Stimulated activated naive CD8-positive, alpha-beta T cell treated with anti-CD3 and anti-CD28 coated beads, Interleukin-15, Interleukin-2, amounts not matched to agents 100 ng/mL and 50 ng/mL, for 24 hours (primary cell): ENCODE data around the gene UBR4.

Experiments used
- H3K27ac Mint-ChIP-seq: one replicate; pipeline ENCODE4 v1.8.0; 2021; ENCODE audit warnings: mild to moderate bottlenecking, mixed read lengths
- H3K27me3 Mint-ChIP-seq: one replicate; pipeline ENCODE4 v1.8.0; 2021; ENCODE audit warnings: mixed read lengths
- H3K36me3 Mint-ChIP-seq: one replicate; pipeline ENCODE4 v1.8.0; 2021; ENCODE audit warnings: low read depth, mixed read lengths
- H3K4me1 Mint-ChIP-seq: one replicate; pipeline ENCODE4 v1.8.0; 2021; ENCODE audit warnings: low read depth, mixed read lengths
- H3K4me3 Mint-ChIP-seq: one replicate; pipeline ENCODE4 v1.8.0; 2021; ENCODE audit warnings: mild to moderate bottlenecking, mixed read lengths
- H3K9me3 Mint-ChIP-seq: one replicate; pipeline ENCODE4 v1.8.0; 2021; ENCODE audit warnings: mixed read lengths

The UBR4 gene

GRCh38 chr1:19087737-19088594, 122.1 kb downstream of the UBR4 start:
- Mint-ChIP-seq H3K9me3 (no peaks in the 10 kb centered on the region), H3K4me3 (no peak overlapping the region), H3K4me1 (peaks cover 33% of the 10 kb centered on the region), H3K27ac (peak overlapping the region; percentile 62), H3K27me3 (no peaks in the 10 kb centered on the region), H3K36me3 (peaks cover 83% of the 10 kb centered on the region)

- Mint-ChIP-seq H3K27me3 (no peaks in the 10 kb centered on the region), H3K27ac (peak overlapping the region; percentile 62), H3K9me3 (no peaks in the 10 kb centered on the region), H3K4me3 (no peak overlapping the region), H3K36me3 (peaks cover 83% of the 10 kb centered on the region), H3K4me1 (peaks cover 33% of the 10 kb centered on the region)
Observed at GRCh38 chr1:19087017-19087736, 122.9 kb downstream of the UBR4 start.

- Mint-ChIP-seq H3K36me3 (peaks cover 81% of the 10 kb centered on the region), H3K9me3 (no peaks in the 10 kb centered on the region), H3K4me1 (peaks cover 38% of the 10 kb centered on the region), H3K27ac (no peak overlapping the region), H3K27me3 (no peaks in the 10 kb centered on the region), H3K4me3 (no peak overlapping the region)
Observed at GRCh38 chr1:19086176-19086875, 123.7 kb downstream of the UBR4 start.

GRCh38 chr1:19084206-19084738, 125.8 kb downstream of the UBR4 start:
- no peak overlapping the region for H3K27ac Mint-ChIP-seq
- H3K27me3 Mint-ChIP-seq = no peaks in the 10 kb centered on the region
- H3K4me3 Mint-ChIP-seq = no peak overlapping the region
- peaks cover 26% of the 10 kb centered on the region for H3K4me1 Mint-ChIP-seq
- H3K36me3 Mint-ChIP-seq = peaks cover 84% of the 10 kb centered on the region
- no peaks in the 10 kb centered on the region for H3K9me3 Mint-ChIP-seq

DNA sequence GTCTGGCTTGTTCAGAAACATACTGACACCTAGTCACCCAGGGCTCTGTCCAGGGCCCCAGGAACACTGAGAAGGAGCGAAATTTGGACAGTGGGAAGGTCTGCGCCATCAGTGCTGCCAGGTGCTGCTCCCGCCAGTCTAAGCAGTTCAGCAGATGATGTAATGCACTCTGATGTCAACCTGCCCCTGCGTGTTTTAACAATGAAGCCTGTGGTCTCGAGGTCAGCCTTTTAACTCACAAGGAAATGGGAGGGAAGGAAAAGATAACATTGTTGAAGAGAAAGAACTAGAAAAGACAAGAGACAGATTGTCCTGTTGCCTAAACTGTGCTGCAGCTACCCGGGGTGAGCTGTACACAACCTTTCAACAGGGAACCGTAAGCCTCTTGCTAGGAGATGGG, 127.0 kb downstream of the UBR4 start:
- H3K27me3 Mint-ChIP-seq = no peaks in the 10 kb centered on the region
- peaks cover 14% of the 10 kb centered on the region for H3K4me1 Mint-ChIP-seq
- H3K36me3 Mint-ChIP-seq = peaks cover 81% of the 10 kb centered on the region
- H3K9me3 Mint-ChIP-seq = no peaks in the 10 kb centered on the region
- no peak overlapping the region for H3K4me3 Mint-ChIP-seq
- H3K27ac Mint-ChIP-seq = no peak overlapping the region

DNA sequence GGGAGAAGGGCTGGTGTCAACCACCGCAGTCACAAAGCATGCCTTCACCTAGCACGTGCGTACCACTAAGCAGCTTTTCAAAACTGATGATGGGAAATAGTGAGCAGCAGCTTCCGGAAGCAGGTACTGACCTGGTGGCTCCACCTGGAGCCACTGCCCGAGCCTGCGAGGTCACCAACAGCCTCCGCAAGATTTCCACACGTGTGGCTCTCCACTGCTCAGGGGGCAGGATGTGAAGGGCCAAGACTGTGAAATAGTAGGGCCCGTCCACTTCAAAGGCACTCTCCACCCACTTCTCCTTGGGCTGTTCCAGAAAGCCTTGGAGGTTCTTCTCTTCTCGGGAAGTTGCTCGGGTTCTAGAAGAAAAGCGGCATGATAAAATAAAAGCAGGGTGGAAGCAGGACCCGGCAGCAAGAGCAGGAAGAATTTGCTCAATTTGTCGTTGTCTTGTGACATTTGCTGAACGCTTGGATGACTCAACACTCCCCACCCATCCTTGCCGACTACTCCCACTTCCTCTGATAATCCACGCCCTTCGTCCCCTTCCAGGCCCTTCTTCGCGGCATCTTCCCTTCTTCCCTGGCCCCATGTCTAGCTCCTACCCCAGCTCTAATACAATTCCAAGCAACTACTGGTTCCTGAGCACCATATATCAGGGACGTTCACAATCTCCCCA, 128.7 kb downstream of the UBR4 start:
- peaks cover 5% of the 10 kb centered on the region for H3K4me1 Mint-ChIP-seq
- H3K27me3 Mint-ChIP-seq = no peaks in the 10 kb centered on the region
- no peak overlapping the region for H3K27ac Mint-ChIP-seq
- no peak overlapping the region for H3K4me3 Mint-ChIP-seq
- H3K9me3 Mint-ChIP-seq = no peaks in the 10 kb centered on the region
- H3K36me3 Mint-ChIP-seq = peaks cover 84% of the 10 kb centered on the region

- H3K4me1 Mint-ChIP-seq = peaks cover 10% of the 10 kb centered on the region
- peaks cover 88% of the 10 kb centered on the region for H3K36me3 Mint-ChIP-seq
- no peak overlapping the region for H3K27ac Mint-ChIP-seq
- no peak overlapping the region for H3K4me3 Mint-ChIP-seq
- H3K27me3 Mint-ChIP-seq = no peaks in the 10 kb centered on the region
- H3K9me3 Mint-ChIP-seq = no peaks in the 10 kb centered on the region
Observed at GRCh38 chr1:19080721-19081120, 129.3 kb downstream of the UBR4 start.

- Mint-ChIP-seq H3K4me1 (peaks cover 20% of the 10 kb centered on the region), H3K9me3 (no peaks in the 10 kb centered on the region), H3K36me3 (peaks cover 90% of the 10 kb centered on the region), H3K4me3 (no peak overlapping the region), H3K27ac (no peak overlapping the region), H3K27me3 (no peaks in the 10 kb centered on the region)
Observed at GRCh38 chr1:19079541-19080472, 130.3 kb downstream of the UBR4 start.

DNA sequence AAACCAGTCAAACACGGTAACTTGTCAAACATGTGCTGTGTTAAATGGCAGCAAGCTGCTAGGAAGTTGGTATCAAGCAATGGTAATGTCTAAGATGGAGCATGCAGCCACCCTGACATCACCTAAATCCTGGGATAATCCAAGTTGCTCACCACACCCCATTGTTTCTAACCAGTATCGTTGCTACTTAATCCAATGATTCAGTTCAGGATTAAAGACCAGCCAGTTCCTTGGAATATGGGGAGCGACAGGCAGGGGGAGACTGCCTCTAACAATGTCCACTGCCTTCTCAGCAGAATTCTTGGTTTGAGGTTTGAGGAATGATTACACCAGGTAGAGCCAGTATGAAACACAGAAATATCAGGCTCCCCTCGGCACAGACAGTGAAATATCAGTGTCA, 131.5 kb downstream of the UBR4 start:
- H3K27me3 Mint-ChIP-seq = no peaks in the 10 kb centered on the region

DNA sequence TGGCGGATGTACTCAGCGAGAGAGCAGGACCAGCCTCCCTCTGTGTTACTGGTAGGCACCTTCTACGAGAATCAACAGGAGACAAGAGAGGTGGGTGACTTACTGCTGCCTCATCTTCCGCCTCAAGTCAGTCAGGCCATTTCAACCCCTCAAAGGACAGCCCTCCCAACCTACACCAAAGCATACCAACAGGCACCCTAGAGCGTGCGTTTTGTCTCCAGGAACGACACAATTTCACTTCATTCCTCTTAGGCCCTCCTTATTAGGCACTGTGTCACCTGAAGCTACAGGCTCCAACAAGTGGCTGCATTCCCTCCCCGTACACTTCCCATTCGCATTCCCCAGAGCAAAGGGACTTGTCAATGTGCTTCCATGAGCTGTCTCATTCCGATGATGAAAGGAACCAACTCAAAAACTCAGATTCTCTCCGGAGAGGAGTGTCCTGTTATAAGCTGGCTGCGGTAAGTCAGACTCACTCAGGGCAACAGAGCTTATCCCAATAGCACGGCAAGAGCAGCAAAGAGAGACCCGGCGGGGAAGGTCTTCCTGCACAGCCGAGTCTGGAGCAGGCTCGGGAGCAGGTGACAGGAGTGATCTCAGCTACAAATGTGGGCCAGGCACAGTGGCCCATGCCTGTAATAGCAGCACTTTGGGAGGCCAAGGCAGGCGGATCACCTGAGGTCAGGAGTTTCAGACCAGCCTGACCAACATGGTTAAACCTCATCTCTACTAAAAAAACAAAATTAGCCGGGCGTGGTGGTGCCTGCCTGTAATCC, 133.0 kb downstream of the UBR4 start:
- no peak overlapping the region for H3K4me3 Mint-ChIP-seq
- no peaks in the 10 kb centered on the region for H3K27me3 Mint-ChIP-seq
- peaks cover 33% of the 10 kb centered on the region for H3K4me1 Mint-ChIP-seq
- peaks cover 81% of the 10 kb centered on the region for H3K36me3 Mint-ChIP-seq
- no peaks in the 10 kb centered on the region for H3K9me3 Mint-ChIP-seq
- H3K27ac Mint-ChIP-seq = peak overlapping the region; percentile 3

More for the DNA sequence above, 131.5 kb downstream of the UBR4 start:
- no peak overlapping the region for H3K27ac Mint-ChIP-seq
- peaks cover 32% of the 10 kb centered on the region for H3K4me1 Mint-ChIP-seq
- H3K4me3 Mint-ChIP-seq = no peak overlapping the region
- no peaks in the 10 kb centered on the region for H3K9me3 Mint-ChIP-seq
- H3K36me3 Mint-ChIP-seq = peaks cover 89% of the 10 kb centered on the region

GRCh38 chr1:19074902-19075721, 135.0 kb downstream of the UBR4 start:
- Mint-ChIP-seq H3K4me1 (peaks cover 29% of the 10 kb centered on the region), H3K27me3 (no peaks in the 10 kb centered on the region), H3K36me3 (peaks cover 67% of the 10 kb centered on the region)

GRCh38 chr1:19074361-19074901, 135.6 kb downstream of the UBR4 start:
- no peaks in the 10 kb centered on the region for H3K9me3 Mint-ChIP-seq

More at GRCh38 chr1:19074902-19075721, 135.0 kb downstream of the UBR4 start:
- Mint-ChIP-seq H3K9me3 (no peaks in the 10 kb centered on the region), H3K4me3 (no peak overlapping the region), H3K27ac (peak overlapping the region; percentile 64)

More at GRCh38 chr1:19074361-19074901, 135.6 kb downstream of the UBR4 start:
- H3K4me1 Mint-ChIP-seq = peaks cover 29% of the 10 kb centered on the region
- H3K27ac Mint-ChIP-seq = peak overlapping the region; percentile 64
- peaks cover 61% of the 10 kb centered on the region for H3K36me3 Mint-ChIP-seq
- H3K27me3 Mint-ChIP-seq = no peaks in the 10 kb centered on the region
- H3K4me3 Mint-ChIP-seq = no peak overlapping the region
